Keratinocyte (primary cell): ENCODE results near the gene IRF2BP1.

ENCODE experiments used
- EZH2 ChIP-seq: IDR thresholded peaks from one replicate; pipeline ENCODE4 v1.6.1; 2012; ENCODE audit warnings: inconsistent platforms, mild to moderate bottlenecking, low read length, moderate library complexity
- TF ChIP-seq, protein P1 (sequence below), 3 experiments: IDR thresholded peaks in 1 of 3; conservative IDR thresholded peaks in 1 of 3; optimal IDR thresholded peaks in 1 of 3; 2 replicates in 2 of 3; 3 replicates in 1 of 3; pipeline versions ENCODE3 to v1.5.1; 2011; ENCODE audit warnings: low read length in 3 of 3, mild to moderate bottlenecking in 3 of 3, moderate library complexity in 2 of 3, control low read depth in 1 of 3, inconsistent platforms in 1 of 3; ENCODE audit not compliant: insufficient read depth in 2 of 3; ENCODE audit errors: extremely low read depth in 1 of 3

DNA sequence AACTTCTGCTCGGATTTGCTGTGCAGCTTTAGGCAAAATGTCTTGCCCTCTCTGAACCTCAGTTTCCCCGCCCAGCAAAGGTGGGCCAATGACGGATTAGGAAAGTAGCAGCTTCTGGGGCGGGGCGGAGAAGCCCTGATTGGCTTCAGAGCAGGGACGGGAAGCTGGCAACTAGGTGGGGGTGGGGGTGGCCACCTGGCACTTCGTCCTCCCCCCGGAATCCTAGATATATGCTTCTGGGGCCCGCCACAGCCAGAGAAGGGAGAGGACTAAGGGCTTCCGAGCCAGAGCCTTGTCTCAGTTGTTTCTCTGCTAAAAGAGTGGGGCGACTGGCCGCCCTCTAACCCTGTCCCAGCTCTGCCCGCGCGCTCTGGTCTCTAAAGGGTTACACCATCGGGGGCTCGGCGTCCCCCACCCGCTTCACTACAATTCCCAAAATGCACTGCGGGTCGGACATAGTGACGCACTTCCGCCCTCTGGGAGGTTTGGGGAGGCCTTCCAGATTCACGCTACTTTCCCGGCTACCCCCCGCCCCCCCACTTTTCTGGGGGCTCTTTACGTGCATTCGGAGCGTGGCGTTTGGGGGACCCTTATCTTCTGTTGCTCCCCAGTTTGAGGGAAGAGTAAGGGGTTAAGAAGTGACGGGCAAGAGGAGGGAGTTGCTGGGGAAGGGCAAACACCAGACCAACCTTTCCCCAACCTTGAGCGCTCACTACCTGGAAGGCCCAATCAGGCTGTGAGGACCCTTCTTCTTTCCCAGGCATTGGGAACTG, 672 bp upstream of the IRF2BP1 start:
- TF ChIP-seq EZH2 = no peak
- TF ChIP-seq, protein P1, sequence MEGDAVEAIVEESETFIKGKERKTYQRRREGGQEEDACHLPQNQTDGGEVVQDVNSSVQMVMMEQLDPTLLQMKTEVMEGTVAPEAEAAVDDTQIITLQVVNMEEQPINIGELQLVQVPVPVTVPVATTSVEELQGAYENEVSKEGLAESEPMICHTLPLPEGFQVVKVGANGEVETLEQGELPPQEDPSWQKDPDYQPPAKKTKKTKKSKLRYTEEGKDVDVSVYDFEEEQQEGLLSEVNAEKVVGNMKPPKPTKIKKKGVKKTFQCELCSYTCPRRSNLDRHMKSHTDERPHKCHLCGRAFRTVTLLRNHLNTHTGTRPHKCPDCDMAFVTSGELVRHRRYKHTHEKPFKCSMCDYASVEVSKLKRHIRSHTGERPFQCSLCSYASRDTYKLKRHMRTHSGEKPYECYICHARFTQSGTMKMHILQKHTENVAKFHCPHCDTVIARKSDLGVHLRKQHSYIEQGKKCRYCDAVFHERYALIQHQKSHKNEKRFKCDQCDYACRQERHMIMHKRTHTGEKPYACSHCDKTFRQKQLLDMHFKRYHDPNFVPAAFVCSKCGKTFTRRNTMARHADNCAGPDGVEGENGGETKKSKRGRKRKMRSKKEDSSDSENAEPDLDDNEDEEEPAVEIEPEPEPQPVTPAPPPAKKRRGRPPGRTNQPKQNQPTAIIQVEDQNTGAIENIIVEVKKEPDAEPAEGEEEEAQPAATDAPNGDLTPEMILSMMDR (optimal IDR thresholded peaks at IDR 0.05 in 1 of 3, IDR thresholded peaks at IDR 0.05 in 1 of 3, conservative IDR thresholded peaks at IDR 0.05 in 1 of 3; ENCODE audit: extremely low read depth in 1 of 3, insufficient read depth in 2 of 3, low read length in 3 of 3) = no peak
